K562 (cell line): ENCODE data around the gene CCDC148. TPM values are rescaled to one million over a fixed set of nuclear protein-coding genes. Genes with fewer than 3 reads are reported as not detected.

Experiments
- ATAC-seq: fragments of 200-7000 bp; cut with Tn5 transposase; 3 replicates; pipeline ENCODE4 v1.9.1; 2020; ENCODE audit warnings: moderate library complexity
- BruUV-seq: library from RNA; stranded (reverse); fragments of 400-500 nt; replicated peaks from 2 replicates; lab custom pipeline; 2021; lab: Mats Ljungman, UMichigan
- CTCF ChIA-PET: fragments of 300-600 bp; formaldehyde crosslinking; extraction: SDS; loops from one replicate; lab custom pipeline; 2021; ENCODE audit warnings: low intra/inter-chr PET ratio; lab: Yijun Ruan, JAX
- POLR2A ChIA-PET: fragments of 300-600, 350-650 bp; sonication (Branson Sonifier 250); formaldehyde crosslinking; extraction: SDS; loops from one replicate; lab custom pipeline; 2021; ENCODE audit warnings: antibody characterized with exemption, inconsistent platforms; lab: Yijun Ruan, JAX
- DNase-seq, 4 experiments: peaks; one replicate each; pipeline versions ENCODE4 v3.0.0 to v3.0.0-alpha.2; 2011 to 2018; ENCODE audit warnings: low spot score in 3 of 4, mixed read lengths in 3 of 4; ENCODE audit errors: extremely low read depth in 1 of 4
- FAIRE-seq: peaks from 2 replicates; lab custom pipeline; 2011; peaks lifted over from hg19 to GRCh38; lab: Jason Lieb, UNC
- H2AFZ ChIP-seq: 2 replicates; pipeline ENCODE4 v1.6.0; 2011; ENCODE audit warnings: low read depth, low read length, control low read depth, inconsistent platforms
- H3K27ac ChIP-seq: fragments of 200-600 bp; 3 replicates; pipeline ENCODE4 v1.8.0; 2011; ENCODE audit warnings: low read depth, mild to moderate bottlenecking, control low read depth, inconsistent platforms, low read length, moderate library complexity, mixed read lengths; ENCODE audit errors: extremely low read depth
- H3K27me3 ChIP-seq, 2 experiments: fragments of 300-600 bp in 1 of 2; 2 replicates in 1 of 2; 3 replicates in 1 of 2; pipeline versions ENCODE4 v1.6.0 to v1.8.0; 2011; ENCODE audit warnings: inconsistent platforms in 2 of 2, low read length in 2 of 2, mild to moderate bottlenecking in 1 of 2, mixed read lengths in 1 of 2, moderate library complexity in 1 of 2; ENCODE audit not compliant: control insufficient read depth in 2 of 2, insufficient read depth in 2 of 2
- H3K36me3 ChIP-seq: fragments of 300-600 bp; 3 replicates; pipeline ENCODE4 v1.8.0; 2011; ENCODE audit warnings: mild to moderate bottlenecking, low read length, inconsistent platforms; ENCODE audit not compliant: control insufficient read depth, insufficient read depth
- H3K4me1 ChIP-seq, 2 experiments: fragments of 200-600 bp in 1 of 2; replicated peaks in 1 of 2; 2 replicates in 1 of 2; 3 replicates in 1 of 2; pipeline versions ENCODE4 v1.5.1 to v1.8.0; 2011; ENCODE audit warnings: inconsistent platforms in 2 of 2, low read length in 2 of 2, mild to moderate bottlenecking in 1 of 2, mixed read lengths in 1 of 2, moderate library complexity in 1 of 2; ENCODE audit not compliant: control insufficient read depth in 2 of 2, insufficient read depth in 2 of 2
- H3K4me2 ChIP-seq: 2 replicates; pipeline ENCODE4 v1.6.1; 2011; ENCODE audit warnings: low read length, control low read depth, inconsistent platforms, mixed read lengths; ENCODE audit not compliant: insufficient read depth
- H3K4me3 ChIP-seq: fragments of 200-600 bp; sonication (generic), shearing (Covaris generic); 2 replicates; pipeline ENCODE4 v1.5.1; 2016; ENCODE audit warnings: control low read depth, inconsistent platforms
- H3K79me2 ChIP-seq: fragments of 200-600 bp; 3 replicates; pipeline ENCODE4 v1.8.0; 2011; ENCODE audit warnings: low read length, inconsistent platforms; ENCODE audit not compliant: control insufficient read depth, insufficient read depth
- H3K9ac ChIP-seq, 2 experiments: 2 replicates each; pipeline versions ENCODE4 v1.6.0 to v1.6.1; 2011; ENCODE audit warnings: low read depth in 2 of 2, low read length in 2 of 2, control low read depth in 1 of 2, inconsistent platforms in 1 of 2, mild to moderate bottlenecking in 1 of 2, mixed read lengths in 1 of 2; ENCODE audit not compliant: insufficient read depth in 1 of 2
- H3K9me1 ChIP-seq: one replicate; pipeline ENCODE4 v1.6.0; 2011; ENCODE audit warnings: inconsistent platforms, mild to moderate bottlenecking, low read length, moderate library complexity; ENCODE audit not compliant: control insufficient read depth, insufficient read depth
- H3K9me3 ChIP-seq: replicated peaks from 2 replicates; pipeline ENCODE4 v1.5.1; 2011; ENCODE audit warnings: low read depth, low read length, inconsistent platforms; ENCODE audit not compliant: control insufficient read depth, insufficient read depth
- H4K20me1 ChIP-seq: replicated peaks from 2 replicates; pipeline ENCODE4 v1.6.1; 2011; ENCODE audit warnings: low read length, inconsistent platforms, mixed read lengths; ENCODE audit not compliant: control insufficient read depth, insufficient read depth
- ARID2 ChIP-seq: fragments of 450-650 bp; IDR thresholded peaks from 2 replicates; pipeline ENCODE4 v1.6.1; 2017; ENCODE audit warnings: antibody characterized with exemption, mild to moderate bottlenecking
- HDGF ChIP-seq: fragments of 450-650 bp; IDR thresholded peaks from 2 replicates; pipeline ENCODE4 v1.6.1; 2016
- HMGN3 ChIP-seq: IDR thresholded peaks from 2 replicates; pipeline ENCODE4 v1.6.1; 2011; ENCODE audit warnings: borderline replicate concordance, low read depth, mild to moderate bottlenecking, mixed read lengths, low read length; ENCODE audit not compliant: insufficient read length; ENCODE audit errors: extremely low read depth
- MYC ChIP-seq, 2 experiments: fragments of 250-450 bp in 1 of 2; sonication (Bioruptor Pico) in 1 of 2; IDR thresholded peaks; 2 replicates each; pipeline versions ENCODE4 v1.5.1 to v1.6.1; 2012 to 2021; ENCODE audit warnings: low read depth in 2 of 2, borderline replicate concordance in 1 of 2, improper control_type of control experiment in 1 of 2, low read length in 1 of 2, mild to moderate bottlenecking in 1 of 2, moderate library complexity in 1 of 2
- NUFIP1 ChIP-seq: fragments of 450-650 bp; IDR thresholded peaks from 2 replicates; pipeline ENCODE4 v1.6.1; 2018; ENCODE audit not compliant: partially characterized antibody
- PHTF2 ChIP-seq: fragments of 250-450 bp; sonication (Bioruptor Pico); IDR thresholded peaks from 2 replicates; pipeline ENCODE4 v1.5.0; 2021; ENCODE audit warnings: mild to moderate bottlenecking
- RBM22 ChIP-seq: fragments of 200-400 bp; formaldehyde crosslinking; IDR thresholded peaks from 2 replicates; pipeline ENCODE4 v1.6.1; 2018; ENCODE audit warnings: low read length, low read depth; ENCODE audit not compliant: poor library complexity, severe bottlenecking
- TCF3 ChIP-seq: sonication (generic); formaldehyde crosslinking; IDR thresholded peaks from 2 replicates; pipeline ENCODE4 v1.4.0; 2020; ENCODE audit warnings: mild to moderate bottlenecking, missing genetic modification reagents
- WGBS: fragments of 100-300 bp; shearing (Covaris generic); methylation state at CpG from one replicate; pipeline ENCODE4 v1.1.6; 2016; ENCODE audit warnings: low coverage, mixed read lengths; ENCODE audit not compliant: insufficient coverage; ENCODE audit errors: missing lambda C conversion rate; 5-methylcytosine and 5-hydroxymethylcytosine counted together
- in situ Hi-C: fragments of 300-500 bp; cut with MboI; formaldehyde crosslinking; loops from 4 replicates; pipeline ENCODE4 v1.15.0; 2018; ENCODE audit warnings: inconsistent platforms, mixed read lengths
- intact Hi-C: fragments of 100-400 bp; cut with micrococcal nuclease; formaldehyde crosslinking; loops from 2 replicates; pipeline ENCODE4 v1.14.2; 2022
- polyA plus RNA-seq, 8 experiments: library from polyadenylated mRNA; depleted of rRNA in 4 of 8; stranded (reverse) in 5 of 8; unstranded in 3 of 8; fragments of >200 nt; fragmentation: Nextera tagmentation in 2 of 8; fragmentation: Illumina TruSeq in 1 of 8; extraction: Ambion mirVana in 2 of 8; extraction: Trizol in 1 of 8; gene quantifications; 2 replicates each; pipeline versions ENCODE4 v1.2.1 to v1.2.3, GENCODE V29; 2011 to 2014; ENCODE audit warnings: inconsistent platforms in 1 of 8, missing spikeins in 1 of 8
- total RNA-seq, 7 experiments: library from RNA; depleted of rRNA in 6 of 7; stranded (reverse); fragments of >200 nt in 6 of 7; fragmentation: Illumina TruSeq in 2 of 7; extraction: Trizol in 2 of 7; gene quantifications; 2 replicates each; pipeline versions ENCODE4 v1.2.1 to v1.2.3, GENCODE V29; 2011 to 2021; ENCODE audit warnings: low replicate concordance in 1 of 7
- TF ChIP-seq, protein P1 (sequence below): fragments of 450-650 bp; IDR thresholded peaks from 2 replicates; pipeline ENCODE4 v1.6.1; 2016; ENCODE audit warnings: borderline replicate concordance
- TF ChIP-seq, protein P2 (sequence below): fragments of 450-650 bp; IDR thresholded peaks from 2 replicates; pipeline ENCODE4 v1.6.1; 2018; ENCODE audit warnings: mild to moderate bottlenecking, low read depth; ENCODE audit not compliant: partially characterized antibody
- TF ChIP-seq, protein P3 (sequence below), 2 experiments: fragments of 450-650 bp in 1 of 2; sonication (generic) in 1 of 2; formaldehyde crosslinking in 1 of 2; IDR thresholded peaks in 1 of 2; conservative IDR thresholded peaks in 1 of 2; 2 replicates each; pipeline versions ENCODE4 v1.6.1 to v1.8.1; 2016 to 2023; ENCODE audit warnings: mild to moderate bottlenecking in 2 of 2, moderate library complexity in 2 of 2, inconsistent platforms in 1 of 2, missing genetic modification reagents in 1 of 2
- TF ChIP-seq, protein P4 (sequence below): sonication (generic); formaldehyde crosslinking; IDR thresholded peaks from 2 replicates; pipeline ENCODE4 v1.8.1; 2023; ENCODE audit warnings: mild to moderate bottlenecking, missing genetic modification reagents

The CCDC148 gene
- total and polyA plus RNA-seq, 9 of the 15 experiments (the other 6 are each of a cell fraction or from before 2014, with no cell fraction given): 0.10 to 1.4 (median 0.65) TPM

DNA sequence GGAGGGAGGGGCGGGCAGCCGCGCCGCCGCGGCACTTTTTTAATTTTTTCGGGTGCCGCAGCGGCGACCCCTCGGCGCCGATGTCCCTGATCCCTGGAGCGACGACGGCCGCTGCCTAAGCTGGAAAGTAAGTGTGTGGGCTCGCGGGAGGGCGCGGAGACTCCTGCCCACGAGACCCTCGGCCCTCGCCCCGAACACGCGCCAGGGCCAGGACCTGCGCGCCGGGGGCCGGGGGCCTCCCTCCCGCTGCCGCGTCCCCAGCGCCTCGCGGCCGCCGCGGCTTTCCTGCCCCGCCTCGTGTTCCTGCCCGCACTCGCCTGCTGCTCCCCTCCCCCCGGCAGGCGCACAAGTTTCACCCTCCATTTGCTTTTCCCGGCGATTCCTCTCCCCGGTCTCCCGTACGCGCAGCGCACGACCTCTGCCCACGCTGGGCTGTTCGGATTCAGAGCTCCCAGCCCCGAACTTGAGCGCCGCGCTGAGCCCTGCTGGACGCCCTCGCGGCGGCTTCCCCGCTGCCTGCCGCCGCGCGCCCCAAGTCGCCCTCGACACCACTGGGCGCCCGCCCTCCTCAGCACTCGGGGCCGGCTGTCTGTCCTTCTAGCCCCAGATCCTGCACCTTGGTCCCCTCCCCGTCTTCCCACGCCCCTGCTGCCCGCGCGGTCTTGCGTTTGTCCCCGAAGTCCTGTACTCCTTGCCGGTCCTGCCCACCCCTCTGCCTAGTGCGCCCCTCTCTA, 706 bp upstream of the CCDC148 start:
- WGBS: under 1% methylated on average over 44 of the region's 84 CpGs
- no peaks in the 10 kb centered on the region for H3K27me3 ChIP-seq
- H3K4me3 ChIP-seq: peak overlapping the region; percentile 85
- peaks cover 53% of the 10 kb centered on the region for H3K79me2 ChIP-seq
- FAIRE-seq: no peak
- BruUV-seq: no TSS peak
- intact Hi-C loops (loop anchor here (5.0 to 10.0 kb wide), 4 partner anchors 140 to 290 kb away; no protein-coding TSS in a partner anchor), in situ Hi-C loops (no loop called here)
- H3K36me3 ChIP-seq: peaks cover 20% of the 10 kb centered on the region
- ATAC-seq: peak; percentile 68
- peak overlapping the region; percentile 84 for H3K27ac ChIP-seq
- POLR2A ChIA-PET: interaction anchor here (0.6 to 3.1 kb wide), 10 partner anchors 8 to 670 kb away, joined by 3 to 10 read pairs (median 4); no protein-coding TSS in a partner anchor
- H4K20me1 ChIP-seq: peaks cover 27% of the 10 kb centered on the region
- H3K4me2 ChIP-seq: peak overlapping the region; percentile 92
- H3K4me1 ChIP-seq: peaks cover 19 to 25% of the 10 kb centered on the region in 2 experiments
- DNase-seq: peak; percentile 66 to 77 (median 67)
- no peaks in the 10 kb centered on the region for H3K9me3 ChIP-seq
- peak overlapping the region; percentile 86 for H2AFZ ChIP-seq
- H3K9me1 ChIP-seq: no peaks in the 10 kb centered on the region
- CTCF ChIA-PET: no interaction called here
- peak overlapping the region; percentile 85 to 98 for H3K9ac ChIP-seq
- TF ChIP-seq ARID2 (0 out of 2 replicates have a peak, but pooled peaks have one; percentile 14), NUFIP1 (no peak), HMGN3 (peak; percentile 15), TCF3 (CRISPR knock-in tag) (0 out of 2 replicates have a peak, but pooled peaks have one; percentile 19), RBM22 (no peak), MYC (IDR thresholded peaks at IDR 0.05; ENCODE audit: low read depth, low read length) (peak; percentile 83), MYC (CRISPR knock-in tag; IDR thresholded peaks at IDR 0.05; ENCODE audit: borderline replicate concordance, low read depth) (peak; percentile 26; the same call in 1 of the 2 replicates), PHTF2 (CRISPR knock-in tag) (no peak), HDGF (no peak)
- TF ChIP-seq, protein P1, sequence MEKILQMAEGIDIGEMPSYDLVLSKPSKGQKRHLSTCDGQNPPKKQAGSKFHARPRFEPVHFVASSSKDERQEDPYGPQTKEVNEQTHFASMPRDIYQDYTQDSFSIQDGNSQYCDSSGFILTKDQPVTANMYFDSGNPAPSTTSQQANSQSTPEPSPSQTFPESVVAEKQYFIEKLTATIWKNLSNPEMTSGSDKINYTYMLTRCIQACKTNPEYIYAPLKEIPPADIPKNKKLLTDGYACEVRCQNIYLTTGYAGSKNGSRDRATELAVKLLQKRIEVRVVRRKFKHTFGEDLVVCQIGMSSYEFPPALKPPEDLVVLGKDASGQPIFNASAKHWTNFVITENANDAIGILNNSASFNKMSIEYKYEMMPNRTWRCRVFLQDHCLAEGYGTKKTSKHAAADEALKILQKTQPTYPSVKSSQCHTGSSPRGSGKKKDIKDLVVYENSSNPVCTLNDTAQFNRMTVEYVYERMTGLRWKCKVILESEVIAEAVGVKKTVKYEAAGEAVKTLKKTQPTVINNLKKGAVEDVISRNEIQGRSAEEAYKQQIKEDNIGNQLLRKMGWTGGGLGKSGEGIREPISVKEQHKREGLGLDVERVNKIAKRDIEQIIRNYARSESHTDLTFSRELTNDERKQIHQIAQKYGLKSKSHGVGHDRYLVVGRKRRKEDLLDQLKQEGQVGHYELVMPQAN: peak; percentile 61
- TF ChIP-seq, protein P2, sequence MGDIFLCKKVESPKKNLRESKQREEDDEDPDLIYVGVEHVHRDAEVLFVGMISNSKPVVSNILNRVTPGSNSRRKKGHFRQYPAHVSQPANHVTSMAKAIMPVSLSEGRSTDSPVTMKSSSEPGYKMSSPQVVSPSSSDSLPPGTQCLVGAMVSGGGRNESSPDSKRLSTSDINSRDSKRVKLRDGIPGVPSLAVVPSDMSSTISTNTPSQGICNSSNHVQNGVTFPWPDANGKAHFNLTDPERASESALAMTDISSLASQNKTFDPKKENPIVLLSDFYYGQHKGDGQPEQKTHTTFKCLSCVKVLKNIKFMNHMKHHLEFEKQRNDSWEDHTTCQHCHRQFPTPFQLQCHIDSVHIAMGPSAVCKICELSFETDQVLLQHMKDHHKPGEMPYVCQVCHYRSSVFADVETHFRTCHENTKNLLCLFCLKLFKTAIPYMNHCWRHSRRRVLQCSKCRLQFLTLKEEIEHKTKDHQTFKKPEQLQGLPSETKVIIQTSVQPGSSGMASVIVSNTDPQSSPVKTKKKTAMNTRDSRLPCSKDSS: no peak
- TF ChIP-seq, protein P3, sequence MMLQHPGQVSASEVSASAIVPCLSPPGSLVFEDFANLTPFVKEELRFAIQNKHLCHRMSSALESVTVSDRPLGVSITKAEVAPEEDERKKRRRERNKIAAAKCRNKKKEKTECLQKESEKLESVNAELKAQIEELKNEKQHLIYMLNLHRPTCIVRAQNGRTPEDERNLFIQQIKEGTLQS (IDR thresholded peaks at IDR 0.05): no peak
- TF ChIP-seq, protein P3 (CRISPR knock-in tag; conservative IDR thresholded peaks at IDR 0.05): no peak
- TF ChIP-seq, protein P4, sequence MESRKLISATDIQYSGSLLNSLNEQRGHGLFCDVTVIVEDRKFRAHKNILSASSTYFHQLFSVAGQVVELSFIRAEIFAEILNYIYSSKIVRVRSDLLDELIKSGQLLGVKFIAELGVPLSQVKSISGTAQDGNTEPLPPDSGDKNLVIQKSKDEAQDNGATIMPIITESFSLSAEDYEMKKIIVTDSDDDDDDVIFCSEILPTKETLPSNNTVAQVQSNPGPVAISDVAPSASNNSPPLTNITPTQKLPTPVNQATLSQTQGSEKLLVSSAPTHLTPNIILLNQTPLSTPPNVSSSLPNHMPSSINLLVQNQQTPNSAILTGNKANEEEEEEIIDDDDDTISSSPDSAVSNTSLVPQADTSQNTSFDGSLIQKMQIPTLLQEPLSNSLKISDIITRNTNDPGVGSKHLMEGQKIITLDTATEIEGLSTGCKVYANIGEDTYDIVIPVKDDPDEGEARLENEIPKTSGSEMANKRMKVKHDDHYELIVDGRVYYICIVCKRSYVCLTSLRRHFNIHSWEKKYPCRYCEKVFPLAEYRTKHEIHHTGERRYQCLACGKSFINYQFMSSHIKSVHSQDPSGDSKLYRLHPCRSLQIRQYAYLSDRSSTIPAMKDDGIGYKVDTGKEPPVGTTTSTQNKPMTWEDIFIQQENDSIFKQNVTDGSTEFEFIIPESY (CRISPR knock-in tag): peak; percentile 18
